ENCODE measurements around the gene ARVCF. TPM values are rescaled to one million over a fixed set of nuclear protein-coding genes. Genes with fewer than 3 reads are reported as not detected.

ARVCF gene
- total and polyA plus RNA-seq, 9 of the 15 experiments (the other 6 are each of a cell fraction or from before 2014, with no cell fraction given) = 0.03 to 97.4 (median 15.6) TPM

DNA sequence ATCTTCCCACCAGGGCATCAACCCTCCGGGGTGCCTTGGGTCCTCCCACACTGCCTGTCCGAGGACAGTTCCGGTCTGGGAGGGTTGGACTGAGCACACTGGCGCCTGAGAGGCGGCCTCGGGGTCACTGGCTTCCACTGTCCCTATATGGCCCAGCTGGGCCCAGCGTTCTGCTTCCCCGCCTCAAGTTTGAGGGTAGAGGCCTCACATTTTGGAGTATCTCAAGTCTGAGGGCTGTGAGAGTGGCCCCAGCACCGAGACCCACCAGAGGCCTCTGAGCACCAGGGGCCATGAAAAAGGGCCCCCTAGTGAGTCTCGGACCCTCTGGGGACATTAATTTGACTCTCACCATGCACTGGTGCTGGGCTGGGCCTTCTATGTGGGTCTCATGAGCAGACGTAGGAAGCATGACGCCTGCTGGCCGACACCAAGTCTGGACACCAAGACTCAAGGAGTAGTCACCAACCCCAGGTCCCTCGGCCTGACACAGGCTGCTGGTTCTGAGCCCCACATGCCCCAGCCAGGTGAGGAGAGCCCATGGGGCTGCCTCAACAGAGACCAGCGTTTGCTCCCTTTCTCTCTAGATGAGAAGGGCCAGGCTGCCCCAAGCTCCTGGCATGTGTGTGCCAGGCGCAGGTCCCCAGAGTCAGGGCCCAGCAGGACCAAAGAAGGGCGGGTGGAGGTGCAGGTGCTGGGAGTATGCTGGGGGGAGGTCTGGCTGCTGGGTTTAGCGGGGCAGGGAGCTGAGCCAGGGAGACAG lies 27.5 kb downstream of the ARVCF start (continued):
- TF ChIP-seq NFE2 (IDR thresholded peaks at IDR 0.05; ENCODE audit: low read depth) = no peak
- TF ChIP-seq, protein P1, sequence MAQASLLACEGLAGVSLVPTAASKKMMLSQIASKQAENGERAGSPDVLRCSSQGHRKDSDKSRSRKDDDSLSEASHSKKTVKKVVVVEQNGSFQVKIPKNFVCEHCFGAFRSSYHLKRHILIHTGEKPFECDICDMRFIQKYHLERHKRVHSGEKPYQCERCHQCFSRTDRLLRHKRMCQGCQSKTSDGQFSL (CRISPR knock-in tag; IDR thresholded peaks at IDR 0.05) = no peak
- TF ChIP-seq, protein P1 (tag; IDR thresholded peaks at IDR 0.05) = no peak
- TF ChIP-seq ZNF407 (IDR thresholded peaks at IDR 0.05; ENCODE audit: low read depth) = no peak
- TF ChIP-seq NFIX (CRISPR knock-in tag; IDR thresholded peaks at IDR 0.05; ENCODE audit: low read depth) = no peak
- no peak for TF ChIP-seq ZNF586 (CRISPR knock-in tag; conservative IDR thresholded peaks at IDR 0.05)
- no peak for TF ChIP-seq CTCFL (IDR thresholded peaks at IDR 0.05; ENCODE audit: borderline replicate concordance, insufficient read depth, low read depth, low read length, poor library complexity, severe bottlenecking)
- TF ChIP-seq POLR3A (IDR thresholded peaks at IDR 0.05; ENCODE audit: borderline replicate concordance, extremely low read depth, insufficient read depth, insufficient read length) = no peak
- TF ChIP-seq CCAR2 (IDR thresholded peaks at IDR 0.05; ENCODE audit: low read depth, low read length) = no peak
- peak; percentile 72; the same call in 1 of the 2 replicates for TF ChIP-seq BRD4 (IDR thresholded peaks at IDR 0.05)
- no peak for TF ChIP-seq MYBL2 (IDR thresholded peaks at IDR 0.05; ENCODE audit: low read depth)
- TF ChIP-seq MYBL2 (CRISPR knock-in tag; IDR thresholded peaks at IDR 0.05; ENCODE audit: borderline replicate concordance) = no peak
- no peak for TF ChIP-seq ZNF717 (CRISPR knock-in tag; IDR thresholded peaks at IDR 0.05)
- TF ChIP-seq SMARCA4 (IDR thresholded peaks at IDR 0.05) = no peak
- TF ChIP-seq, protein P2, sequence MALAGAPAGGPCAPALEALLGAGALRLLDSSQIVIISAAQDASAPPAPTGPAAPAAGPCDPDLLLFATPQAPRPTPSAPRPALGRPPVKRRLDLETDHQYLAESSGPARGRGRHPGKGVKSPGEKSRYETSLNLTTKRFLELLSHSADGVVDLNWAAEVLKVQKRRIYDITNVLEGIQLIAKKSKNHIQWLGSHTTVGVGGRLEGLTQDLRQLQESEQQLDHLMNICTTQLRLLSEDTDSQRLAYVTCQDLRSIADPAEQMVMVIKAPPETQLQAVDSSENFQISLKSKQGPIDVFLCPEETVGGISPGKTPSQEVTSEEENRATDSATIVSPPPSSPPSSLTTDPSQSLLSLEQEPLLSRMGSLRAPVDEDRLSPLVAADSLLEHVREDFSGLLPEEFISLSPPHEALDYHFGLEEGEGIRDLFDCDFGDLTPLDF (CRISPR knock-in tag; IDR thresholded peaks at IDR 0.05) = no peak; the same call in 1 of the 2 replicates

Data from K562 (cell line).